ENCODE data around the gene TARP.
"Not testable (repeated sequence)": the region's sequence is repeated elsewhere in the genome, so short reads cannot be mapped to it uniquely, and the experiment has no call there.

Gene TARP

DNA sequence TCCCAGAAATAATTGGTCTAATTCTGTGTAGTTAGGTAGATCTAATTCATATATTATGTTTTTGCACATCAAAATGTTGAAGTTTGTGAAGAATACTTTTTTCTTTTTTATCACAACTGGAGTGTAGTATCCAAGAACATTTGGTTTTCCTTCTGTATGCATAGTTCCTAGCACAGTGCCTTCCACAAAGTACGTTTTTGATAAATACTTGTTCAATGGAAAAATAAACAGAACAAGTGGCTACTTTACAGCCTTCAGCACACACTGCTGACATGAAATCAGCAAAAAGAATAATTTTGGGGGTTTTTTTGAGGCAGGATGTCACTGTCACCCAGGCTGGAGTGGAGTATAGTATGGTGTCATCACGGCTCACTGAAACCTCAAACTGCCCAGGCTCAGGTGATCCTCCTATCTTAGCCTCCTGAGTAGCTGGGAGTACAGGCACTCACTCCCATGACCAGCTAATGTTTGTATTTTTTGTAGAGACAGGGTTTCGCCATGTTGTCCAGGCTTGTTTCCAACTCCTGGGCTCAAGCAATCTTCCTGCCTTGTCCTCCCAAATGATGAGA, 27.9 kb downstream of the TARP start:
- DNase-seq (ENCODE audit: extremely low spot score in 2 of 2): no peak
- TF ChIP-seq CTCF (IDR thresholded peaks at IDR 0.05) (no peak), POLR2AphosphoS5 (IDR thresholded peaks at IDR 0.05; ENCODE audit: insufficient read depth in 1 of 2, low read depth in 1 of 2) (no peak), POLR2A (IDR thresholded peaks at IDR 0.05) (no peak)
- intact Hi-C loops (cut with DNase I): no loop called here
- H3K27me3 ChIP-seq: no peaks in the 10 kb centered on the region
- H3K27ac ChIP-seq: no peak overlapping the region
- no peaks in the 10 kb centered on the region for H3K4me1 ChIP-seq
- no peak overlapping the region for H3K4me3 ChIP-seq
- H3K36me3 ChIP-seq: no peaks in the 10 kb centered on the region
- H3K9me3 ChIP-seq: no peaks in the 10 kb centered on the region

DNA sequence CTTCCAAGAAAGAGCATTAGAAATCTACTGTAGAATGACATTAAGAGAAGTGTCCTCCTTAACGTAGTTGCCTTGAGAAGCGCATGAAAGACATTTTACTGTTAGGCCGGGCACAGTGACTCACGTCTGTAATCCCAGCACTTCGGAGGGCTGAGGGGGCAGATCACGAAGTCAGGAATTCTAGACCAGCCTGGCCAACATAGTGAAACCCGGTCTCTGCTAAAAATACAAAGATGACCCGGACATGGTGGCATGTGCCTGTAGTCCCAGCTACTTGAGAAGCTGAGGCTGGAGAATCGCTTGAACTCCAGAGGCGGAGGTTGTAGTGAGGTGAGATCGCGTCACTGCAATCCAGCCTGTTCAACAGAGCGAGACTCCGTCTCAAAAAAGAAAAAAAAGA, 28.9 kb downstream of the TARP start:
- DNase-seq (ENCODE audit: extremely low spot score in 2 of 2): no peak
- Histone ChIP-seq H3K4me3 (no peak overlapping the region), H3K9me3 (no peaks in the 10 kb centered on the region), H3K27me3 (no peaks in the 10 kb centered on the region), H3K4me1 (no peaks in the 10 kb centered on the region), H3K27ac (no peak overlapping the region), H3K36me3 (no peaks in the 10 kb centered on the region)
- intact Hi-C loops (cut with DNase I): no loop called here
- TF ChIP-seq CTCF (IDR thresholded peaks at IDR 0.05) (no peak), POLR2AphosphoS5 (IDR thresholded peaks at IDR 0.05; ENCODE audit: insufficient read depth in 1 of 2, low read depth in 1 of 2) (no peak)

DNA sequence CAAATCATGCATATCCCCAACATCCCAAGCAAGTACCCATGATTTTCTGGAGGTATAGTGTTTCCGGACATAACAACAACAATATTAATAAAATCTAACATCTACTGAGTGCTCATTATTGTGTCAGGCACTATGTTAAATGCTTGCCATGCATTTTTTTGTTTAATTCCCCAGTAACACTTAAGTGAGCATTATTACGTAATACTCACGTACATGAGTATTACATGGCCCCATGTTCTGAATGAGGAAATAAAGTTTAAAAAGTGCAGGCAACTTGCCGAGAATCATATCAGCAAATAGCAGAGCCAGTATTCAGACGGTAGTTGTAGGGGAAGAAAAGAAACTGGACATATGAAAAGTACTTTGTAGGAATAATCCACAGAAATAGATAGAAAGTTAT, 30.1 kb downstream of the TARP start:
- H3K27ac ChIP-seq; H3K36me3 ChIP-seq; intact Hi-C loops (cut with DNase I); H3K9me3 ChIP-seq; H3K4me3 ChIP-seq; DNase-seq (ENCODE audit: extremely low spot score in 2 of 2); H3K4me1 ChIP-seq; H3K27me3 ChIP-seq: not testable (repeated sequence)

DNA sequence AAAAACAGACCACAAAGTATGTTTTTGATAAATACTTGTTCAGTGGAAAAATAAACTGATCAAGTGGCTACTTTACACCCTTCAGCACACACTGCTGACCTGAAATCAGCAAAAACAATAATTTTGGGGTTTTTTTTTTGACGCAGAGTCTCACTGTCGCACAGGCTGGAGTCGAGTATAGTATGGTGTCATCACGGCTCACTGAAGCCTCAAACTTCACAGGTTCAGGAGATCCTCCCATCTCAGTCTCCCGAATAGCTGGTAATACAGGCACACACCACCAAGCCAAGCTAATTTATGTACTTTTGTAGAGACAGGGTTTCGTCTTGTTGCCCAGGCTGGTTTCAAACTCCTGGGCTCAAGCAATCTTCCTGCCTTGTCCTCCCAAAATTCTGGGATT, 30.6 kb downstream of the TARP start:
- TF ChIP-seq CTCF (IDR thresholded peaks at IDR 0.05) (no peak), POLR2A (IDR thresholded peaks at IDR 0.05) (no peak), POLR2AphosphoS5 (IDR thresholded peaks at IDR 0.05; ENCODE audit: insufficient read depth in 1 of 2, low read depth in 1 of 2) (no peak)
- H3K27me3 ChIP-seq: no peaks in the 10 kb centered on the region

GRCh38 chr7:38241071-38241470, 32.4 kb downstream of the TARP start:
- DNase-seq (ENCODE audit: extremely low spot score in 2 of 2): no peak
- no peaks in the 10 kb centered on the region for H3K9me3 ChIP-seq

More for the DNA sequence above, 30.6 kb downstream of the TARP start:
- intact Hi-C loops (cut with DNase I): no loop called here
- H3K9me3 ChIP-seq: no peaks in the 10 kb centered on the region
- no peak for DNase-seq (ENCODE audit: extremely low spot score in 2 of 2)
- no peaks in the 10 kb centered on the region for H3K4me1 ChIP-seq
- no peak overlapping the region for H3K4me3 ChIP-seq
- H3K36me3 ChIP-seq: no peaks in the 10 kb centered on the region
- H3K27ac ChIP-seq: no peak overlapping the region

DNA sequence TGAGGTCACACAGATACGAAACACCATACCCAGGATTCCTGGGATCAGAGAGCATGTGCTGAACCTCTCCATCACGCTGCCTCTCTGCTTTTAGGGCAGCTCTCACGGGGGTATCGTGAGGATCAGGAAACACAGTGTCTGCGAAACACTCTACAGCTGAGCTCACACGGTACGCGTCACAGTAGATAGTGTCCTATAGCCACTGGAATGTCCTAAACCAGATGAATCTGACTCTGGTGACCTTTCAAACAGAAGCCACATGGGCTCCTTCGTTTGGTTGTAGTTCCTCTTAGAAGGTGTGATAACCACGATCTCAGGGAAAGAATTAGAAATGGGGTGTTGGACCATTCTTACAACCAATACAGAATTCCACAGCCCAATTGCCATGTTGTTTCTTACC, 34.3 kb downstream of the TARP start:
- H3K9me3 ChIP-seq; intact Hi-C loops (cut with DNase I); H3K27ac ChIP-seq; H3K27me3 ChIP-seq; DNase-seq (ENCODE audit: extremely low spot score in 2 of 2); H3K4me1 ChIP-seq; H3K36me3 ChIP-seq; H3K4me3 ChIP-seq: not testable (repeated sequence)

More at GRCh38 chr7:38241071-38241470, 32.4 kb downstream of the TARP start:
- Histone ChIP-seq H3K4me1 (no peaks in the 10 kb centered on the region), H3K27ac (no peak overlapping the region), H3K4me3 (no peak overlapping the region), H3K36me3 (no peaks in the 10 kb centered on the region), H3K27me3 (no peaks in the 10 kb centered on the region)
- intact Hi-C loops (cut with DNase I): no loop called here
- TF ChIP-seq POLR2AphosphoS5 (IDR thresholded peaks at IDR 0.05; ENCODE audit: insufficient read depth in 1 of 2, low read depth in 1 of 2) (no peak), CTCF (IDR thresholded peaks at IDR 0.05) (no peak), POLR2A (IDR thresholded peaks at IDR 0.05) (no peak)

Measured in vagina (tissue), 2 donors.